AG04449 (cell line): ENCODE measurements around the gene SLCO2B1.

ENCODE experiments used
- CTCF ChIA-PET: fragments of 350-600 bp; formaldehyde crosslinking; extraction: SDS; loops from one replicate; lab custom pipeline; 2021; ENCODE audit warnings: antibody characterized with exemption; lab: Yijun Ruan, JAX
- POLR2A ChIA-PET: fragments of 400-600, 350-600 bp; formaldehyde crosslinking; extraction: SDS; loops from one replicate; lab custom pipeline; 2020; ENCODE audit warnings: antibody characterized with exemption, inconsistent platforms; lab: Yijun Ruan, JAX
- DNase-seq: peaks from one replicate; pipeline ENCODE4 v3.0.0-alpha.2; 2010; ENCODE audit warnings: low read depth, low spot score
- H3K4me3 ChIP-seq: 2 replicates; pipeline ENCODE4 v1.5.1; 2011; ENCODE audit warnings: low read depth, mild to moderate bottlenecking, control low read depth, low read length
- CTCF ChIP-seq: IDR thresholded peaks from one replicate; pipeline ENCODE4 v1.5.1; 2011; ENCODE audit warnings: mild to moderate bottlenecking, moderate library complexity, low read length, control low read depth, inconsistent platforms; ENCODE audit not compliant: insufficient read depth; ENCODE audit errors: missing control alignments

The SLCO2B1 gene

GRCh38 chr11:75146711-75147110 lies 4.2 kb upstream of the SLCO2B1 start:
- TF ChIP-seq CTCF: no peak
- H3K4me3 ChIP-seq: no peak overlapping the region
- CTCF ChIA-PET: interaction anchor here (0.7 to 15.7 kb wide), 9 partner anchors 8 to 122 kb away, joined by 3 to 501 read pairs (median 85); partner anchors contain the start of genes SLCO2B1 and TPBGL
- POLR2A ChIA-PET: no interaction called here
- DNase-seq: no peak

- ChIA-PET POLR2A (no interaction called here), CTCF (interaction anchor here (0.7 to 15.7 kb wide), 8 partner anchors 7 to 125 kb away, joined by 3 to 501 read pairs (median 60); partner anchors contain the start of genes SLCO2B1 and TPBGL)
- DNase-seq: no peak
- no peak overlapping the region for H3K4me3 ChIP-seq
- no peak for TF ChIP-seq CTCF
These were observed 3.6 kb upstream of the SLCO2B1 start for GRCh38 chr11:75147191-75147874.

GRCh38 chr11:75147875-75148263 lies 3.0 kb upstream of the SLCO2B1 start:
- H3K4me3 ChIP-seq: no peak overlapping the region
- ChIA-PET POLR2A (no interaction called here), CTCF (interaction anchor here (10.2 to 15.7 kb wide), 3 partner anchors 17 to 98 kb away, joined by 114 to 501 read pairs (median 438); partner anchors contain the start of gene TPBGL)
- no peak for TF ChIP-seq CTCF
- DNase-seq: no peak

- no peak overlapping the region for H3K4me3 ChIP-seq
- no peak for TF ChIP-seq CTCF
- DNase-seq: no peak
- ChIA-PET CTCF (interaction anchor here (1.3 to 15.7 kb wide), 4 partner anchors 7 to 101 kb away, joined by 3 to 438 read pairs (median 94); no protein-coding TSS in a partner anchor), POLR2A (no interaction called here)
These were observed 2.4 kb upstream of the SLCO2B1 start for GRCh38 chr11:75148436-75148983.

- ChIA-PET POLR2A (no interaction called here), CTCF (interaction anchor here (4.0 to 15.7 kb wide), 3 partner anchors 8 to 99 kb away, joined by 16 to 438 read pairs (median 171); no protein-coding TSS in a partner anchor)
- no peak for TF ChIP-seq CTCF
- DNase-seq: no peak
- H3K4me3 ChIP-seq: no peak overlapping the region
These were observed 991 bp upstream of the SLCO2B1 start for GRCh38 chr11:75149766-75150465.
